HepG2 (cell line): Measurements from ENCODE around the gene GALNTL6. TPM values are rescaled to one million over a fixed set of nuclear protein-coding genes. Genes with fewer than 3 reads are reported as not detected.

Experiments
- ATAC-seq: fragments of 200-7000 bp; cut with Tn5 transposase; 3 replicates; pipeline ENCODE4 v1.9.1; 2020; ENCODE audit warnings: mild to moderate bottlenecking, moderate library complexity
- BruUV-seq: library from RNA; stranded (reverse); fragments of 400-500 nt; replicated peaks from 2 replicates; lab custom pipeline; 2021; lab: Mats Ljungman, UMichigan
- CTCF ChIA-PET: fragments of 300-600 bp; formaldehyde crosslinking; extraction: SDS; loops from one replicate; lab custom pipeline; 2021; ENCODE audit warnings: low total read pairs, inconsistent platforms, low intra/inter-chr PET ratio; lab: Yijun Ruan, JAX
- POLR2A ChIA-PET: fragments of 350-600 bp; sonication (Branson Sonifier 250); formaldehyde crosslinking; loops from one replicate; lab custom pipeline; 2020; ENCODE audit warnings: antibody characterized with exemption, inconsistent platforms; lab: Yijun Ruan, JAX
- DNase-seq: peaks from one replicate; pipeline ENCODE4 v3.0.0-alpha.2; 2015; ENCODE audit warnings: low spot score
- FAIRE-seq: peaks from 3 replicates; lab custom pipeline; 2011; peaks lifted over from hg19 to GRCh38; lab: Jason Lieb, UNC
- H2AFZ ChIP-seq: one replicate; pipeline ENCODE4 v1.6.1; 2011; ENCODE audit warnings: low read length, inconsistent platforms
- H3K27ac ChIP-seq: fragments of 300-600 bp; 3 replicates; pipeline ENCODE4 v1.8.0; 2011; ENCODE audit warnings: mixed run types, mild to moderate bottlenecking, mixed read lengths, low read length, inconsistent platforms; ENCODE audit not compliant: insufficient read depth; ENCODE audit errors: extremely low read length
- H3K27me3 ChIP-seq, 2 experiments: fragments of 200-600 bp in 1 of 2; 2 replicates in 1 of 2; 3 replicates in 1 of 2; pipeline versions ENCODE4 v1.6.0 to v1.8.0; 2011; ENCODE audit warnings: low read length in 2 of 2, mild to moderate bottlenecking in 2 of 2, moderate library complexity in 2 of 2, inconsistent platforms in 1 of 2; ENCODE audit not compliant: insufficient read depth in 2 of 2, control insufficient read depth in 1 of 2
- H3K36me3 ChIP-seq, 2 experiments: fragments of 200-600 bp in 1 of 2; replicated peaks in 1 of 2; 2 replicates in 1 of 2; 3 replicates in 1 of 2; pipeline versions ENCODE4 v1.5.1 to v1.8.0; 2011; ENCODE audit warnings: low read length in 2 of 2, inconsistent platforms in 1 of 2; ENCODE audit not compliant: insufficient read depth in 2 of 2, control insufficient read depth in 1 of 2
- H3K4me1 ChIP-seq: 2 replicates; pipeline ENCODE4 v1.5.1; 2012; ENCODE audit warnings: low read length, inconsistent platforms; ENCODE audit not compliant: insufficient read depth
- H3K4me2 ChIP-seq: 2 replicates; pipeline ENCODE4 v1.6.0; 2011; ENCODE audit warnings: low read depth, low read length, inconsistent platforms
- H3K4me3 ChIP-seq, 3 experiments: fragments of 200-600 bp in 1 of 3; sonication (generic), shearing (Covaris generic) in 1 of 3; replicated peaks in 1 of 3; 2 replicates each; pipeline ENCODE4 v1.5.1; 2011 to 2016; ENCODE audit warnings: low read length in 3 of 3, inconsistent platforms in 2 of 3, low read depth in 2 of 3, mild to moderate bottlenecking in 2 of 3, control low read depth in 1 of 3, mixed read lengths in 1 of 3; ENCODE audit not compliant: insufficient read depth in 1 of 3
- H3K79me2 ChIP-seq: one replicate; pipeline ENCODE4 v1.6.1; 2011; ENCODE audit warnings: low read length, inconsistent platforms; ENCODE audit not compliant: insufficient read depth
- H3K9ac ChIP-seq: 2 replicates; pipeline ENCODE4 v1.6.0; 2011; ENCODE audit warnings: mild to moderate bottlenecking, low read depth, low read length, inconsistent platforms; ENCODE audit not compliant: insufficient read depth
- H3K9me3 ChIP-seq: 2 replicates; pipeline ENCODE4 v1.5.1; 2012; ENCODE audit warnings: mild to moderate bottlenecking, low read length
- H4K20me1 ChIP-seq: 2 replicates; pipeline ENCODE4 v1.6.0; 2011; ENCODE audit warnings: inconsistent platforms, mild to moderate bottlenecking, low read length, moderate library complexity; ENCODE audit not compliant: insufficient read depth
- DR1 ChIP-seq: sonication (generic); formaldehyde crosslinking; IDR thresholded peaks from 2 replicates; pipeline ENCODE4 v1.8.0; 2021; ENCODE audit warnings: mild to moderate bottlenecking, missing genetic modification reagents, inconsistent platforms
- HCFC1 ChIP-seq: fragments of 150-350 bp; IDR thresholded peaks from 2 replicates; pipeline ENCODE4 v1.6.1; 2014; ENCODE audit warnings: low read depth, low read length
- KLF11 ChIP-seq: IDR thresholded peaks from 2 replicates; pipeline ENCODE4 v1.6.1; 2016; ENCODE audit warnings: missing compliant biosample characterization
- MEIS1 ChIP-seq: sonication (generic); formaldehyde crosslinking; IDR thresholded peaks from 2 replicates; pipeline ENCODE4 v1.9.0; 2021; ENCODE audit warnings: mild to moderate bottlenecking, missing genetic modification reagents, moderate library complexity, borderline replicate concordance
- NFIB ChIP-seq: sonication (generic); formaldehyde crosslinking; IDR thresholded peaks from 2 replicates; pipeline ENCODE4 v1.9.0; 2021; ENCODE audit warnings: missing genetic modification reagents, mild to moderate bottlenecking, borderline replicate concordance
- NR2F2 ChIP-seq: IDR thresholded peaks from 2 replicates; pipeline ENCODE4 v1.6.1; 2012; ENCODE audit warnings: low read depth, inconsistent platforms, borderline replicate concordance
- RBM22 ChIP-seq: fragments of 200-400 bp; formaldehyde crosslinking; optimal IDR thresholded peaks from 2 replicates; pipeline ENCODE3; 2017; ENCODE audit warnings: mild to moderate bottlenecking, low read length, moderate library complexity
- REPIN1 ChIP-seq: sonication (generic); formaldehyde crosslinking; IDR thresholded peaks from 2 replicates; pipeline ENCODE4 v1.8.0; 2022; ENCODE audit warnings: missing genetic modification reagents, low read depth, mild to moderate bottlenecking, borderline replicate concordance
- ZBTB21 ChIP-seq: sonication (generic); formaldehyde crosslinking; IDR thresholded peaks from 2 replicates; pipeline ENCODE4 v1.4.0; 2020; ENCODE audit warnings: missing genetic modification reagents
- ZNF468 ChIP-seq: sonication (generic); formaldehyde crosslinking; IDR thresholded peaks from 2 replicates; pipeline ENCODE4 v1.8.0; 2022; ENCODE audit warnings: mild to moderate bottlenecking, moderate library complexity, missing genetic modification reagents
- ZNF546 ChIP-seq: sonication (generic); formaldehyde crosslinking; conservative IDR thresholded peaks from 2 replicates; pipeline ENCODE4 v1.8.1; 2023; ENCODE audit warnings: mild to moderate bottlenecking, missing genetic modification reagents
- ZNF549 ChIP-seq: sonication (generic); formaldehyde crosslinking; IDR thresholded peaks from 2 replicates; pipeline ENCODE4 v1.5.0; 2020; ENCODE audit warnings: missing genetic modification reagents
- ZNF850 ChIP-seq: sonication (generic); formaldehyde crosslinking; conservative IDR thresholded peaks from 2 replicates; pipeline ENCODE4 v1.9.0; 2021; ENCODE audit warnings: mild to moderate bottlenecking, missing genetic modification reagents
- WGBS: methylation state at CpG from one replicate; pipeline ENCODE4 v1.1.6; 2017; ENCODE audit warnings: low lambda C conversion rate; 5-methylcytosine and 5-hydroxymethylcytosine counted together
- in situ Hi-C: cut with HindIII; loops from 2 replicates; pipeline ENCODE4 v1.10.0; 2017; ENCODE audit warnings: low pct_unique_long_range_greater_than_20kb; ENCODE audit not compliant: extremely low pct_ligation_motif_present
- intact Hi-C: fragments of 100-400 bp; cut with micrococcal nuclease; formaldehyde crosslinking; loops from one replicate; pipeline ENCODE4 v1.10.0; 2022; ENCODE audit not compliant: unreplicated experiment
- polyA plus RNA-seq, 8 experiments: library from polyadenylated mRNA; depleted of rRNA in 3 of 8; stranded (reverse) in 7 of 8; unstranded in 1 of 8; fragments of >200 nt; fragmentation: Illumina TruSeq in 4 of 8; extraction: Trizol in 4 of 8; gene quantifications; 2 replicates each; pipeline versions ENCODE4 v1.2.1 to v1.2.3, GENCODE V29; 2011 to 2016; ENCODE audit warnings: low read depth in 4 of 8, missing spikeins in 1 of 8, mixed read lengths in 1 of 8; ENCODE audit not compliant: insufficient read depth in 1 of 8
- total RNA-seq, 5 experiments: library from RNA; depleted of rRNA; stranded (reverse); fragments of >200 nt; fragmentation: Illumina TruSeq; extraction: Trizol; gene quantifications; 2 replicates each; pipeline ENCODE4 v1.2.3, GENCODE V29; 2016; ENCODE audit warnings: low read depth in 1 of 5
- TF ChIP-seq, protein P1 (sequence below): sonication (generic); formaldehyde crosslinking; IDR thresholded peaks from 2 replicates; pipeline ENCODE4 v1.8.0; 2022; ENCODE audit warnings: low read depth, missing genetic modification reagents
- TF ChIP-seq, protein P2 (sequence below): sonication (generic); formaldehyde crosslinking; IDR thresholded peaks from 2 replicates; pipeline ENCODE4 v1.5.1; 2020; ENCODE audit warnings: missing genetic modification reagents, mild to moderate bottlenecking, borderline replicate concordance
- TF ChIP-seq, protein P3 (sequence below): sonication (generic); formaldehyde crosslinking; IDR thresholded peaks from 2 replicates; pipeline ENCODE4 v1.8.1; 2023; ENCODE audit warnings: mild to moderate bottlenecking, missing genetic modification reagents

The GALNTL6 gene
- total and polyA plus RNA-seq, 2 of the 13 experiments (the other 11 are each of a cell fraction or from before 2014, with no cell fraction given) = not detected

GRCh38 chr4:172772781-172773180 lies 959.6 kb downstream of the GALNTL6 start:
- H3K36me3 ChIP-seq = no peaks in the 10 kb centered on the region
- WGBS = 75% methylated on average over 5 of the region's 5 CpGs
- no peak overlapping the region for H3K9ac ChIP-seq
- no peak for FAIRE-seq
- no peak overlapping the region for H2AFZ ChIP-seq
- H3K27ac ChIP-seq = no peak overlapping the region
- H4K20me1 ChIP-seq = no peaks in the 10 kb centered on the region
- DNase-seq = no peak
- TF ChIP-seq ZNF468 (CRISPR knock-in tag) = no peak
- TF ChIP-seq ZNF549 = no peak
- no peak for TF ChIP-seq REPIN1 (CRISPR knock-in tag)
- TF ChIP-seq, protein P1, sequence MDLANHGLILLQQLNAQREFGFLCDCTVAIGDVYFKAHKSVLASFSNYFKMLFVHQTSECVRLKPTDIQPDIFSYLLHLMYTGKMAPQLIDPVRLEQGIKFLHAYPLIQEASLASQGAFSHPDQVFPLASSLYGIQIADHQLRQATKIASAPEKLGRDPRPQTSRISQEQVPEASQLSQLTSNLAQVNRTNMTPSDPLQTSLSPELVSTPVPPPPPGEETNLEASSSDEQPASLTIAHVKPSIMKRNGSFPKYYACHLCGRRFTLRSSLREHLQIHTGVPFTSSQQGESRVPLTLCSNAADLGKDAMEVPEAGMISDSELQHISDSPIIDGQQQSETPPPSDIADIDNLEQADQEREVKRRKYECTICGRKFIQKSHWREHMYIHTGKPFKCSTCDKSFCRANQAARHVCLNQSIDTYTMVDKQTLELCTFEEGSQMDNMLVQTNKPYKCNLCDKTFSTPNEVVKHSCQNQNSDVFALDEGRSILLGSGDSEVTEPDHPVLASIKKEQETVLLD (CRISPR knock-in tag) = no peak
- TF ChIP-seq, protein P2, sequence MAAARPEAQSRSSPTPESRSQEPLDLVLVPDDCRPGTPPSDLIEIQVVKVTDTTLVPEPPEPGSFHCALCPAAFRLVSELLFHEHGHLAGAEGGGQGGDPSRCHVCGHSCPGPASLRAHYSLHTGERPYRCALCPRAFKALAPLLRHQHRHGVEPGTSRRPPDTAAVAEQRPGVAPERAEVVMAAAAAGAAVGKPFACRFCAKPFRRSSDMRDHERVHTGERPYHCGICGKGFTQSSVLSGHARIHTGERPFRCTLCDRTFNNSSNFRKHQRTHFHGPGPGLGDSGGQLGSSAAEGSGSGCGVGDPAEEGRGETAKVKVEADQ = no peak
- no peak for TF ChIP-seq NR2F2
- no peak for TF ChIP-seq ZNF546 (CRISPR knock-in tag)
- no peak for TF ChIP-seq MEIS1 (CRISPR knock-in tag)
- no peak for TF ChIP-seq HCFC1
- no peak for TF ChIP-seq NFIB (CRISPR knock-in tag)
- no peak for TF ChIP-seq KLF11
- TF ChIP-seq RBM22 = no peak
- TF ChIP-seq ZBTB21 (CRISPR knock-in tag) = no peak
- no peak for TF ChIP-seq ZNF850 (CRISPR knock-in tag)
- TF ChIP-seq, protein P3, sequence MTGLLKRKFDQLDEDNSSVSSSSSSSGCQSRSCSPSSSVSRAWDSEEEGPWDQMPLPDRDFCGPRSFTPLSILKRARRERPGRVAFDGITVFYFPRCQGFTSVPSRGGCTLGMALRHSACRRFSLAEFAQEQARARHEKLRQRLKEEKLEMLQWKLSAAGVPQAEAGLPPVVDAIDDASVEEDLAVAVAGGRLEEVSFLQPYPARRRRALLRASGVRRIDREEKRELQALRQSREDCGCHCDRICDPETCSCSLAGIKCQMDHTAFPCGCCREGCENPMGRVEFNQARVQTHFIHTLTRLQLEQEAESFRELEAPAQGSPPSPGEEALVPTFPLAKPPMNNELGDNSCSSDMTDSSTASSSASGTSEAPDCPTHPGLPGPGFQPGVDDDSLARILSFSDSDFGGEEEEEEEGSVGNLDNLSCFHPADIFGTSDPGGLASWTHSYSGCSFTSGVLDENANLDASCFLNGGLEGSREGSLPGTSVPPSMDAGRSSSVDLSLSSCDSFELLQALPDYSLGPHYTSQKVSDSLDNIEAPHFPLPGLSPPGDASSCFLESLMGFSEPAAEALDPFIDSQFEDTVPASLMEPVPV = no peak
- no peak for TF ChIP-seq DR1 (CRISPR knock-in tag)
- TF ChIP-seq, all 625 proteins: peak for 0
- ChIA-PET CTCF (no interaction called here), POLR2A (no interaction called here)
- intact Hi-C loops (no loop called here), in situ Hi-C loops (no loop called here)
- no peaks in the 10 kb centered on the region for H3K27me3 ChIP-seq
- H3K4me1 ChIP-seq = no peaks in the 10 kb centered on the region
- BruUV-seq = no TSS peak
- H3K9me3 ChIP-seq = no peaks in the 10 kb centered on the region
- H3K4me3 ChIP-seq = no peak overlapping the region
- ATAC-seq = no peak
- no peak overlapping the region for H3K4me2 ChIP-seq
- no peaks in the 10 kb centered on the region for H3K79me2 ChIP-seq
